ENCODE results near the gene FANCI.

FANCI gene

GRCh38 chr15:89283201-89283600, 39.4 kb downstream of the FANCI start:
- DNase-seq (ENCODE audit: insufficient read length, low spot score) (no peak), FAIRE-seq (no peak)
- TF ChIP-seq CTCF (IDR thresholded peaks at IDR 0.05; ENCODE audit: insufficient read depth, missing control alignments): no peak

- no peak for TF ChIP-seq CTCF (IDR thresholded peaks at IDR 0.05; ENCODE audit: insufficient read depth, missing control alignments)
- no peak for FAIRE-seq
- DNase-seq (ENCODE audit: insufficient read length, low spot score): no peak
These were observed 48.2 kb downstream of the FANCI start for GRCh38 chr15:89291934-89292438.

- FAIRE-seq: no peak
- TF ChIP-seq CTCF (IDR thresholded peaks at IDR 0.05; ENCODE audit: insufficient read depth, missing control alignments): no peak
- DNase-seq (ENCODE audit: insufficient read length, low spot score): no peak
These were observed 49.2 kb downstream of the FANCI start for GRCh38 chr15:89293012-89293411.

GRCh38 chr15:89299896-89300295, 56.1 kb downstream of the FANCI start:
- DNase-seq (ENCODE audit: insufficient read length, low spot score) (no peak), FAIRE-seq (no peak)
- peak; percentile 22 for TF ChIP-seq CTCF (IDR thresholded peaks at IDR 0.05; ENCODE audit: insufficient read depth, missing control alignments)

- no peak for FAIRE-seq
- DNase-seq (ENCODE audit: insufficient read length, low spot score): no peak
- no peak for TF ChIP-seq CTCF (IDR thresholded peaks at IDR 0.05; ENCODE audit: insufficient read depth, missing control alignments)
These were observed 57.7 kb downstream of the FANCI start for GRCh38 chr15:89301304-89302089.

- DNase-seq (ENCODE audit: insufficient read length, low spot score): no peak
- FAIRE-seq: no peak
- no peak for TF ChIP-seq CTCF (IDR thresholded peaks at IDR 0.05; ENCODE audit: insufficient read depth, missing control alignments)
These were observed 60.2 kb downstream of the FANCI start for GRCh38 chr15:89303986-89304385.

GRCh38 chr15:89305395-89305794, 61.6 kb downstream of the FANCI start:
- DNase-seq (ENCODE audit: insufficient read length, low spot score) (no peak), FAIRE-seq (no peak)
- TF ChIP-seq CTCF (IDR thresholded peaks at IDR 0.05; ENCODE audit: insufficient read depth, missing control alignments): no peak

All from D721Med (cell line).